GM04504 (cell line): ENCODE measurements around the gene MED16.
"Not testable (repeated sequence)": the region's sequence is repeated elsewhere in the genome, so short reads cannot be mapped to it uniquely, and the experiment has no call there.

Experiments used
- DNase-seq: peaks from one replicate; pipeline ENCODE4 v3.0.0-alpha.2; 2012; ENCODE audit warnings: low read depth

Gene MED16

DNA sequence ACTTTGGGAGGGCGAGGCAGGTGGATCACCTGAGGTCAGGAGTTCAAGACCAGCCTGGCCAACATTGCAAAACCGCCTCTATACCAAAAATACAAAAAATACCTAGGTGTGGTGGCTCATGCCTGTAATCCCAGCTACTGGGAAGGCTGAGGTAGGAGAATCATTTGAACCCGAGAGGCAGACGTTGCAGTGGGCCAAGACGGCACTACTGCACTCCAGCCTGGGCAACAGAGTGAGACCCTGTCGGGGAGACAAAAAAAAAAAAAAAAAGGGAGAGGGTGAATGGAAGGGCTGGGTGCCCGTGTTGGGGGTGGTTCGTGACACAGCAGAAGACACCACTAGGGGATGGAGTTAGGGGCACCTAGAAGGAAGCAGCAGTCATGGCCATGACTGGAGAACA, 22.7 kb downstream of the MED16 start:
- DNase-seq, result no peak

DNA sequence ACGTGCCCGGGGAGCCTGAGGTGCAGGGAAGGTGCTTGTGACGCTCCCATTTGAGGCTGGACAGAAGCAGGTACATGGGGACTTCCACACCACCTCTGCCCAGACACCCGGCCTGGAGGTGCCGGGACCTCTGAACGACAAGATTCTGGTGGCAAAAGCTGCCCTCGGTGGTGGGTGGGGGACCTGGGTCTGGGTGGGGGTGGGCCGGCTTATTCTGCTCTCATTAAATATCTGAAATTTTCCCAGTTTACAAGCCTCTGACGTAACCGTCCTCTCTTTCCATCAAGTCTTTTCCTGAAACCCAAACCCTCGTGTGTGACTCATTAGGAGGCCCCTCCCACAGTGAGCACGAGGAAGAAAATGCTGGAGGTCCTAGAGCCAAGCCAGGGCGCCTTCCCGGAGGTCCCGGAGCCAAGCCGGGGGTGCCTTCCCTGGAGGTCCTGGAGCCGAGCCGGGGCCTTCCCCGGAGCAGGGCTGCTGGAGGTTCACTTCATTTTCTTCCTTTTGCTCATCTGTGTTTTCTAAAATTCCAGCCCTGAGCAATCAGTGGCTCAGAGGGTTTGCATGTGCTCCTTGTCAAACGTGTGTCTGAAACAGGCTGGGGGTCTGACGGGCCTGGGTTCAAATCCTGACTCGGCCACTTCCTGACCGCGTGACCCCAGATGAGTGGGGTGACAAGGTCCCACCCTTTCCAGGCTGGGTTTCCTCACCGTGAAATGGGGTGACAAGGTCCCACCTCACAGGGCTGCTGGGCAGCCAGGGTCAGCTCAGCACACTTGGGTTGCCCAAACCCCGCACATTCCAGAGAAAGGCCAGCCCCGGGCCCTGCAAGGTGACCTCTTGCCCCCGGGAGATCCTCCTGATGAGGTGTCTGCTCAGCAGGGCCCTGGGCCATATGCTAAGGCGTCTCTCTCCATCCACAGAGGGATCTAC, 23.5 kb downstream of the MED16 start:
- DNase-seq, result peak; percentile 92

DNA sequence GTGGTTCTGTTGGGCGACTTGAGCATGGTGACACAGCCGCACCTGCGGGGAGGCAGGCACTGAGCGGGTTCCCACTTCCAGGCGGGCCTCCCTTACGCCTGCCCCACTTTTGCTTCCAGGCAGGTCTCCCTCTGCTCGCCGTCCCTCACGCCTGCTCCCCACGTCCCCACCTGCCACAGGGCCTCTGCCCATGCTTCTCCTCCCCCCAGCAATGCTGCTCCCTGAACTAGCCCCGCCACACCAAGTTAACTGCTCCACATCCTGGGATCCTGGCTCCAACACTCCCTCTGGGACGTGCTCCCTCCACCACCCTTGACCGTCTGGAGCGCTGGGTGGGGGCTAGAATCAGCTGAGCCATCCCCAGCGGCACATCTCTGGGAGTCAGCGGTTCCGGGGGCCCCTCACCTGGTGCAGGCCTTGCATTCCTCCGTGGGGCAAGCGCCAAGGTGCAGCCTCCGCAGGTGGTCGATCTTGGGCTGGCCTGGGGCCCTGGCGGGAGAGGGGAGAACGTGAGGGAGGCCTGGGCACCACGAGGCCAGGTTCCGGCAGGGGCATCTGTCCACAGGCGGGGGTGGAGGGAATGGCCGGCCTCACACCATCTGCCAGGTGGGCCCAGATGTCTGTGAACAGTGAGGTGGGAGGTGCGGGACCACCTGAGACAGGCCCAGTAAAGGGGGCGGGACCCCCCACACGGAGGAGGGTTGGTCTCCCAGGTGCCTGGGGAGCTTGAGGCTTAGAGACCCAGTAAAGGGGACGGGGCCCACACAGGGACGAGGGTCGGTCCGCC, 24.3 kb downstream of the MED16 start:
- no peak for DNase-seq

DNA sequence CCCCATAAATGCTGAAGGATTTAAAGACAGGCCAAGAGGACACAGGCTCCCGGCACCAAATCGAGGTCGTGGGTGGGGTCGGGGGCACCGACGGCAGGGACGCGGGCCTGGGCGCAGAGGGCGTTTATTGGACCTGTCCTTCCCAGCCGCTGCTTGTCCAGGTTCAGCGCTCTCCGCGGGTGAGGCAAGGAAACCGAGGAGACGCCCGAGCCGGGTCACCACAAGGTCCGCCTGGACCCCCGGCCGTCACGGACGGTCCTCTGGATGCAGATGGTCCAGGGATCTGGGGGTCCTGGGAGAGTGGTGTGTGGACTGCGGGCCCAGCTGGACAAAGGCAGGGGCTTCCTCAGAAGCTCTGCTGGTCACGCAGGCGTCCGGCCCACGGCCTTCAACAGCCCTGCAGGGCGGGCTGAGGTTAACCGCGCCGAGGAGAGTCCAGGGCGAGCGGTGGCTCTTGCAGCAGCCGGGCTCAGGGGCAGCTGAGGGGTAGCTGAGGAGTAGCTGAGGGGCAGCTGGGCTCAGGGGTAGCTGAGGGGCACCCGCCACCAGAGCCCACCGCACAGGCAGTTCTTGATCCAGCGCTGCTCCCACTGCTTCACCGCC, 25.0 kb downstream of the MED16 start:
- no peak for DNase-seq

DNA sequence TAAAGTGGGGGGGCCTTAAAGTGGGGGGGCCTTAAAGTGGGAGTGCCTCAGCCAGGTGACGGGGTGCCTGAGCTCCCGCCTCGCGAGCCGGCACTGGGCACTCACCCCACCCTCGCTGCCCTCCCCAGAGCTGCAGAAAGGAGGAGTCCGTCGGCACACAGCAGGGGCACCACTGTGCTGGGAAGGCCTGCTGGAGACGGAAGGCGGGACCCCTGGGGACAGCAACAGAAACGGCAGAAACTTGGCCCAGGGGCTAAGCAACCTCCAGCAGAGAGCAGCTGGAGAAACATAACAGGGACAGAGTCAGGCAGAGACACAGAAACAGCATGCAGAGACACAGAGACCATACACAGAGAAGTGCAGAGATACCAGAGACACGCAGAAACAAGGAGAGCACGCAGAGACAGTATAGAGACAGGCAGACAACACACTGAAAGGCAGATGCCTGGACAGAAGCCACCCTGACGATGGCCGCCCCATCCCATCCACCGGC, 25.6 kb downstream of the MED16 start:
- no peak for DNase-seq

DNA sequence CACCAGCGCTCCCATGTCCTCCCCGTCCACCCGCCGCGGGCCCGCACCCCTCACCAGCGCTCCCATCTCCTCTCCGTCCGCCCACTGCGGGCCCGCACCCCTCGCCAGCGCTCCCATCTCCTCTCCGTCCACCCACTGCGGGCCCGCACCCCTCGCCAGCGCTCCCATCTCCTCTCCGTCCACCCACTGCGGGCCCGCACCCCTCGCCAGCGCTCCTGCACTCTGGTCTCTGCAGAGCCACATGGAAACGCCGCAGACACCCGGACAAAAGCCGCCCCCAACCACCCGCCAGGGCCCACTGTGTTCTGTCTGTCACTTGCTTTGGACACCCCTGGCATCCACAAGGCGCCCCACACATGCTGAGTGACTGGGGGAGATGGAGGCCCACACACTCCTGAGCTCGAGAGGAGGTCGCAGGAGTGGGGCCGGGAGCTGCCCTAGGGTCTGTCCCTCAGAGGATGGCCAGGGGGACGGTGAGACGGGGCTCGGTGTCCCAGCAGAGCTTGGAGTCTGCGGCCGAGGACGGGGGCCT, 26.2 kb downstream of the MED16 start:
- no peak for DNase-seq

DNA sequence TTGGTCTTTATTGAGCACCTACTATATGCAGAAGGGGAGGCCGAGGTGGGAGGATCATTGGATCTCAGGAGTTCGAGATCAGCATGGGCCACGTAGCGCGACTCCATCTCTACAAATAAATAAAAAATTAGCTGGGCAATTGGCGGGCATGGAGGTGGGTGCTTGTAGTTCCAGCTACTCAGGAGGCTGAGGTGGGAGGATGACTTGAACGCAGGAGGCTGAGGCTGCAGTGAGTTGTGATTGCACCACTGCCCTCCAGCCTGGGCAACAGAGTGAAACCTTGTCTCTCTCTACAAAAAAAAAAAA, 29.7 kb downstream of the MED16 start:
- no peak for DNase-seq

DNA sequence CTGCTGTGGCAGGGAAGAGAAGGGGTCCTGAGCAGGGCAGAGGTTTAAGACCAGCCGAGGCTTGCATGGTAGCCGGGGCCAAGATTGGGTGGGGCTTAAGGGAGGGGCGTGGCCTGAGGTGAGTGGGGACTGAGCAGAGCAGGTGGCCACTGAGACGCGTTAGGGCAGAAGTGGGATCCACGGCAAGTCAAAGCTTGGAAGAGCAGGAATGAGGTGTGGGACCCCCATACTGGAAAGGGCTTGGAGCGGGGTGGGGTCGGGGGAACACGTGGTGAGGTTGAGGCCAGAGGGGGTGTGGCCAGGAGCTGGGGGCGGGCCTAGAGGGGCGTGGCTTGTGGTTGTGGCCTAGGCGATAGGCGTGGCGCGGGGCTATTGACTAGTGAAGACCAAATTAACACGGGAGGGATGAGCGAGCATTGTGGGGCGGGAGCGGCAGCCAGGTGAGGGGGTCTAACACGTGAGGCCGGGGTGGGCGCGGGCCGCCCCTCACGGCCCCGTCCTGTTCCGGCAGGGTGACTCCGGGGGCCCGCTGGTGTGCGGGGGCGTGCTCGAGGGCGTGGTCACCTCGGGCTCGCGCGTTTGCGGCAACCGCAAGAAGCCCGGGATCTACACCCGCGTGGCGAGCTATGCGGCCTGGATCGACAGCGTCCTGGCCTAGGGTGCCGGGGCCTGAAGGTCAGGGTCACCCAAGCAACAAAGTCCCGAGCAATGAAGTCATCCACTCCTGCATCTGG, 30.2 kb downstream of the MED16 start:
- no peak for DNase-seq

DNA sequence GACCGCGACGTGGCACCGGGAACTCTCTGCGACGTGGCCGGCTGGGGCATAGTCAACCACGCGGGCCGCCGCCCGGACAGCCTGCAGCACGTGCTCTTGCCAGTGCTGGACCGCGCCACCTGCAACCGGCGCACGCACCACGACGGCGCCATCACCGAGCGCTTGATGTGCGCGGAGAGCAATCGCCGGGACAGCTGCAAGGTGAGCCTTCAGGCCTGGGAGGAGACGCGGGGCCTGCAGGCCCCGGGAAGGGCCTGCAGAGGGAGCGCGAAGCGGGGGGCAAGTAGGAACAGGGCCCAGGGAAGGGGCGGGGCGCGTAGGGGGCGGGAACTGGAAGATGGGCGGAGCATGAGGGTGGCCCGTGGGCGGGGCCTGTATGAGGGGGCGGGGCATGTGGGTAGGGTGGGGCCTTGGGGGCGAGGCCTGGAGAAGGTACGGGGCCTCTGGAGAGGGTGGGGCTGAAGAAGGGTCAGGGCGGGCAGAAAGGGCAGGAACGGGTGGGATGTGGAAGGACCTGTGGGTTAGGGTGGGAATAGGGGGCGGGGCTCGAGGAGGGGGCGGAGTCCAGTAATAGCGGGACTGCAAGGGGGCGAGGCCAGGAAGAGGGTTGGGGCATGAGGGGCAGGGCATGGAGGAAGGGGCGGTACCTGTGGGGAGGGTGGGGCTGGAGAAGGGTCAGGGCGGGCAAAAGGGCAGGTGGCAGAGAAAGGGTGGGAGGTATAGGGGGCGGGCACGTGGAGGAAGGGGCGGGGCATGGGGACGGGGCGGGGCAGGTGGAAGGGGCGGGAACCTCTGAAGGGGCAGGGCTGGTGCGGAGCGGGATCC, 31.0 kb downstream of the MED16 start:
- DNase-seq, result no peak

DNA sequence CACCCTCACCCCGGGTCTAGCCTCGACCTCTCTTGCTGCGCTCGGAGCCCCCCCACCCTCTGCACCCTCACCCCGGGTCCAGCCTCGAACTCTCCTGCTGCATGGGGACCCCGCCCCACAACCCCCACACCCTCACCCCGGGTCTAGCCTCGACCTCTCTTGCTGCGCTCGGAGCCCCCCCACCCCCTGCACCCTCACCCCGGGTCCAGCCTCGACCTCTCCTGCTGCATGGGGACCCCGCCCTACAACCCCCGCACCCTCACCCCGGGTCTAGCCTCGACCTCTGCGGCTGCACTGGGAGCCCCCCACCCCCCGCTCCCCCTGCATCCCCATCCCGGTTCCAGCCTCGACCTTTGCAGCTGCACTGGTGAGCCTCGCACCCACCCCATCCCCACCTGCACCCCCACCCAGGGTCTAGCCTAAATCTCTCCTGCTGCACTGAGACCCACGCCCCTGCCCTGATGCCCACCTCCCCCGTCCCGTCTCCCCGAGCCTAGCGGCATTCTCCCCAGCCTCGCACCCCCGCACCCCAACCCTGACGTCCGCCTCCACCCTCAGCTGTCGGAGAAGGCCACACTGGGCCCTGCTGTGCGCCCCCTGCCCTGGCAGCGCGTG, 31.7 kb downstream of the MED16 start:
- DNase-seq, result no peak

DNA sequence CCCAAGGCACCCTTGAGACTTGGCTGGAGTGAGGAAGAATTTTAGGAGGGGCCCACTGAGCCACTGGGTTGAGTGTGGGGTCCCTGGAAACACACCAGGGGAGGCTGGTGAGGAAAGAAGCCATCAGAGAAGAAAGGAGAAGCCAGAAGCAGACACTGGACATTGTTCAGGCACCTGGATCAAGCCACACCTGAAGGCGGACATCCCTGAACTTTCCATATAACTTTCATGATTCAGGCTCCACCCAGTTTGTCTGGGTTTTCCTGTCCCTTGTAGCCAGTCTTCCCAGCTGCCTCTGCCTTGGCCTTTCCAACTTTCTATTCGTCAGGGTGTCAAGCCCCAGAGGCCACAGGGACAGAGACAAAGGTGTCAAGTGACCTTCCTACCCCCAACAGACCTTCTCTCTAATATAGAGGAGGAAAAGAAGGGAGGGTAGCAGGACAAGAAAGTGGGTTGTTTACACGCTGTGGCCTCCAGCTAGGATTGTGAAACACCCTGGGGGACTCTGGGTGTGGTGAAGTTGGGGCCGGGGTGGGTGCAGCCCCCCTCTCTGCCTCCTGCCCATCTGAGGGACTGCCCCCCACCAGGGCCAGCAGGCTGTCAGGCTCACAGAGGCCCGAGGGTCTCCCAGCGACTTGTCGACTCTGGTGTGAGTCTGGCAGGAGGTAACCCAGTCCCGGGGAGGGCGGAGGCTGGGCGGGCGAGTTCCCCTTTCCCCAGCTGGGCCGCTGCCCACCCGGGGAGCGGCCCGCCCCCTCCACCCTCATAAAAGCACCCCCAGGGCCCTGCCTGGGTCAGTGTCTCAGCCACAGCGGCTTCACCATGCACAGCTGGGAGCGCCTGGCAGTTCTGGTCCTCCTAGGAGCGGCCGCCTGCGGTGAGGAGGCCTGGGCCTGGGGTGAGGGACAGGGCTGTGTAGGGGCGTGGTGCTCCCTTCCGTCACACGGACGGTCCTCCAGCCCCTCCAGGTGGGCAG, 33.8 kb downstream of the MED16 start, which contains the start of gene CFD:
CFD (plus strand) TSS at position 797 of the 976 bp plus-strand sequence; CDS start at position 823, 26 bp downstream.
- DNase-seq, result no peak

DNA sequence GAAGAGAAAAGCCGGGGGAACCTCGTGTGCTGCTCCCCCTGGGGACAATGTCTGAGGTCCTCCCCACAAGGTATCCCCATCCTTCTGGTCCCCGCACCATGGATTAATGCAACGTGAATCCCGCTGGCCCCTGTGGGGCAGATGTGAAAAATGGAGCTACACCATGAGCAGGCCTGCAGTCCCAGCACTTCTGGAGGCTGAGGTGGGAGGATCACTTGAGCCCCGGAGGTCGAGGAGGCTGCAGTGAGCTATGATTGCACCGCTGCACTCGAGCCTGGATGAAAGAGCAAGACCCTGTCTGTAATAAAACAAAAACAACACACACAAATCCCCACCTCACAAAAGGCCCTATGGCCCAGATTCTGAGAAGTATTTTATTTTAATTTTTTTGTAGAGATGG, 34.7 kb downstream of the MED16 start:
- no peak for DNase-seq

DNA sequence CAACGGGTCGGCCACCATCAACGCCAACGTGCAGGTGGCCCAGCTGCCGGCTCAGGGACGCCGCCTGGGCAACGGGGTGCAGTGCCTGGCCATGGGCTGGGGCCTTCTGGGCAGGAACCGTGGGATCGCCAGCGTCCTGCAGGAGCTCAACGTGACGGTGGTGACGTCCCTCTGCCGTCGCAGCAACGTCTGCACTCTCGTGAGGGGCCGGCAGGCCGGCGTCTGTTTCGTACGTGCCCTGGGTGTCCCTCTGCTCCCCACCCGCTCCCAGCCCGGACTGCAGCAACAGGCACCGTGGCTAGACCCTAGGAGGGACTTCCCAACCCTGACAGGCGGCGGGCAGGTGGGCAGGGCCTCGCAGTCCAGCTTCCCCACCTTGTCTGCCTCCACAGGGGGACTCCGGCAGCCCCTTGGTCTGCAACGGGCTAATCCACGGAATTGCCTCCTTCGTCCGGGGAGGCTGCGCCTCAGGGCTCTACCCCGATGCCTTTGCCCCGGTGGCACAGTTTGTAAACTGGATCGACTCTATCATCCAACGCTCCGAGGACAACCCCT, 37.3 kb downstream of the MED16 start:
- DNase-seq, result no peak

DNA sequence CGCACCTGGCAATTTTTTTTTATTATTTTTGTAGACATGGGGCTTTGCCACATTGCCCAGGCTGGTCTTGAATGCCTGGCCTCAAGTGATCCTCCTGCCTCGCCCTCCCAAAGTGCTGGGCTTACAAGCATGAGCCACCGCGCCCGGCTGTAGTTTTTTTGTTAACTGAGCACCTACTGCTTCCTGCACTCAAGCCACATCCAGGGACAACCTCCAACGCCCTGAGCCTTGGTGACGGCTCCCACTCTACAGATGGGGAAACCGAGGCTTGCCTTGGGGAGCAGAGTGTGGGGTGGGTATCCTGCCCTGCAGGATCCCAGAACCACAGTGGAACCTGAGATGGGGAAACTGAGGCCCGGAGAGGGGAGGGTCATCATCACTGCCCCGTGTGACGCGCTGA, 37.8 kb downstream of the MED16 start:
- no peak for DNase-seq

DNA sequence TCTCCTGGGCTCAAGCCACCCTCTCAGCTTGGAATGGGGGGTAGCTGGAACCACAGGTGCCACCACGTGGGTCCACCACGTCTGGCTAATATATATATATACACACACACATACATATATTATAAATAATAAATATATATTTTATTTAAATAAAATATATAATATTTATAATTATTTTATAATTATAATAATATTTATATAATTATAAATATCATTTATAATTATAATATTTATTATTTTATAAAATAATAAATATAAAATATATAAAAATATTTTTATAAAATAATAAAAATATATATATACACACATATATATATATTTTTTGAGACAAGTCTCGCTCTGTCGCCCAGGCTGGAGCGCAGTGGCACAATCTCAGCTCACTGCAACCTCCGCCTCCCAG, 38.4 kb downstream of the MED16 start:
- no peak for DNase-seq

DNA sequence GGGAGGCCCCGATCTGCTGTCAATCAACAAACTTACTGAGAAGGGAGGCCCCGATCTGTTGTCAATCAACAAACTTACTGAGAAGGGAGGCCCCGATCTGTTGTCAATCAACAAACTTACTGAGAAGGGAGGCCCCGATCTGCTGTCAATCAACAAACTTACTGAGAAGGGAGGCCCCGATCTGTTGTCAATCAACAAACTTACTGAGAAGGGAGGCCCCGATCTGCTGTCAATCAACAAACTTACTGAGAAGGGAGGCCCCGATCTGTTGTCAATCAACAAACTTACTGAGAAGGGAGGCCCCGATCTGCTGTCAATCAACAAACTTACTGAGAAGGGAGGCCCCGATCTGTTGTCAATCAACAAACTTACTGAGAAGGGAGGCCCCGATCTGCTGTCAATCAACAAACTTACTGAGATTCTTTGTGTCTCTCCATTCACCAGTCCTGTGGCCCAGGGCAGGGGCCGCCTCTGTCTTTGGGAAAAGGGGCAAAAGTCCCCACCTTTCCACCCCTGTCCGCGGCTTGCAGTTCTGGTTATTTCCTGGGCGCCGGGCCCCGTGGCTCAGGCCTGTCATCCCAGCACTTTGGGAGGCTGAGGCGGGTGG, 39.3 kb downstream of the MED16 start:
- DNase-seq, result not testable (repeated sequence)

DNA sequence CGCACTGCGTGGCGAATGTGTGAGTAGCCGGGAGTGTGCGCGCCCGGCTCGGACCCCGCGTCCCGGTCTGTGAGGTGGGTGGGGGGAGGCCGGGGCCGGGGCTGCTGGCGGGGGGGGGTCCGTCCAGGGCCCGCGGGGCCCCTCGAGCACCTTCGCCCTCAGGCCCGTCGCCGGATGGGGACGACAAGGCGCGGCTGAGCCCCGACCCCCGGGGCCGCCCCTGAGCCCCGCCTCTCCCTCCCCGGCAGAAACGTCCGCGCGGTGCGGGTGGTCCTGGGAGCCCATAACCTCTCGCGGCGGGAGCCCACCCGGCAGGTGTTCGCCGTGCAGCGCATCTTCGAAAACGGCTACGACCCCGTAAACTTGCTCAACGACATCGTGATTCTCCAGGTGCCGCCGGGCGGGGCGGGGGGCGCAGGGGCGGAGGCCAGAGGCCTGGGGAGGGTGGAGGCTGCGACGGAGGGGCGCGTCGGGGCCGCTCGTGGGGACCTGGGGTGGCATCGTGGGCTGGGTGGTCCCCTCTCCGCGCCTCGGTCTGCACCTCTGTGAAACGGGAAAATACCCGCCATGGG, 39.9 kb downstream of the MED16 start:
- no peak for DNase-seq
